ENCODE measurements around the gene NOP10. TPM values are rescaled to one million over a fixed set of nuclear protein-coding genes. Genes with fewer than 3 reads are reported as not detected.

The NOP10 gene
- total RNA-seq, 1 donor from 2014 or later: 116 TPM

- ATAC-seq (ENCODE audit: low read depth) (no peak), DNase-seq (no peak)
- CTCF ChIA-PET: interaction anchor here (1.7 to 2.0 kb wide), 2 partner anchors 100 to 132 kb away, joined by 4 to 6 read pairs; partner anchors contain the start of gene KATNBL1
- Mint-ChIP-seq H3K9me3 (no peaks in the 10 kb centered on the region), H3K27ac (peak overlapping the region; percentile 74), H3K4me1 (peaks cover 31% of the 10 kb centered on the region), H3K27me3 (no peaks in the 10 kb centered on the region), H3K36me3 (ENCODE audit: low read depth) (peaks cover 31% of the 10 kb centered on the region), H3K4me3 (peak overlapping the region; percentile 52)
- TF ChIP-seq CTCF (IDR thresholded peaks at IDR 0.05): no peak
- POLR2A ChIA-PET: interaction anchor here (1.6 to 2.0 kb wide), 2 partner anchors 13 to 26 kb away, joined by 26 to 42 read pairs; partner anchors contain the start of gene LPCAT4
- intact Hi-C loops (cut with micrococcal nuclease): loop anchor here (2.0 kb wide), 3 partner anchors 13 to 303 kb away; partner anchors contain the start of genes AVEN and PGBD4
Measured at GRCh38 chr15:34341381-34342212, 1.3 kb downstream of the NOP10 start.

GRCh38 chr15:34339946-34340345, 3.0 kb downstream of the NOP10 start:
- ATAC-seq (ENCODE audit: low read depth): no peak
- H3K9me3 Mint-ChIP-seq: no peaks in the 10 kb centered on the region
- intact Hi-C loops (cut with micrococcal nuclease): no loop called here
- no peaks in the 10 kb centered on the region for H3K27me3 Mint-ChIP-seq
- H3K4me3 Mint-ChIP-seq: peak overlapping the region; percentile 44
- TF ChIP-seq CTCF (IDR thresholded peaks at IDR 0.05): no peak
- peaks cover 31% of the 10 kb centered on the region for H3K36me3 Mint-ChIP-seq (ENCODE audit: low read depth)
- peak overlapping the region; percentile 59 for H3K27ac Mint-ChIP-seq
- DNase-seq: no peak
- POLR2A ChIA-PET: interaction anchor here (0.7 to 8.0 kb wide), 2 partner anchors 27 to 41 kb away, joined by 4 to 64 read pairs; partner anchors contain the start of gene LPCAT4
- CTCF ChIA-PET: interaction anchor here (1.7 kb wide), 1 partner anchor 99 kb away, joined by 4 read pairs; no protein-coding TSS in a partner anchor
- peaks cover 46% of the 10 kb centered on the region for H3K4me1 Mint-ChIP-seq

- CTCF ChIA-PET: interaction anchor here (0.5 to 1.4 kb wide), 2 partner anchors 30 to 249 kb away, joined by 3 to 6 read pairs; no protein-coding TSS in a partner anchor
- TF ChIP-seq CTCF (IDR thresholded peaks at IDR 0.05): no peak
- DNase-seq (no peak), ATAC-seq (ENCODE audit: low read depth) (no peak)
- Mint-ChIP-seq H3K4me1 (peaks cover 61% of the 10 kb centered on the region), H3K27ac (no peak overlapping the region), H3K36me3 (ENCODE audit: low read depth) (peaks cover 34% of the 10 kb centered on the region), H3K9me3 (no peaks in the 10 kb centered on the region), H3K4me3 (peak overlapping the region; percentile 75), H3K27me3 (no peaks in the 10 kb centered on the region)
- POLR2A ChIA-PET: interaction anchor here (1.0 to 8.0 kb wide), 7 partner anchors 11 to 237 kb away, joined by 4 to 113 read pairs (median 11); partner anchors contain the start of genes EMC4, EMC7, LPCAT4 and PGBD4
- intact Hi-C loops (cut with micrococcal nuclease): no loop called here
Measured at GRCh38 chr15:34338347-34338746, 4.6 kb downstream of the NOP10 start.

GRCh38 chr15:34337557-34338306, 5.2 kb downstream of the NOP10 start, which contains the start of gene SLC12A6:
Gene SLC12A6, minus strand, starts transcription at chr15:34337781. Its CDS starts 1,101 bp downstream, at chr15:34336680.
- DNase-seq (peak; percentile 93), ATAC-seq (ENCODE audit: low read depth) (peak; percentile 82)
- peaks cover 66% of the 10 kb centered on the region for H3K4me1 Mint-ChIP-seq
- CTCF ChIA-PET: interaction anchor here (0.5 to 2.4 kb wide), 3 partner anchors 12 to 250 kb away, joined by 3 to 6 read pairs (median 6); no protein-coding TSS in a partner anchor
- no peaks in the 10 kb centered on the region for H3K9me3 Mint-ChIP-seq
- H3K36me3 Mint-ChIP-seq (ENCODE audit: low read depth): peaks cover 34% of the 10 kb centered on the region
- peak within 1 kb of the TSS; percentile 99 for H3K4me3 Mint-ChIP-seq
- POLR2A ChIA-PET: interaction anchor here (0.7 to 8.0 kb wide), 10 partner anchors 10 to 246 kb away, joined by 4 to 113 read pairs (median 6); partner anchors contain the start of genes EMC4, EMC7, GOLGA8B and LPCAT4
- intact Hi-C loops (cut with micrococcal nuclease): loop anchor here (1.0 to 2.0 kb wide), 2 partner anchors 9 to 19 kb away; no protein-coding TSS in a partner anchor
- TF ChIP-seq CTCF (IDR thresholded peaks at IDR 0.05): no peak
- H3K27me3 Mint-ChIP-seq: no peaks in the 10 kb centered on the region
- H3K27ac Mint-ChIP-seq: peak within 1 kb of the TSS; percentile 99
